ENCODE measurements around the gene CDC26.

DNA sequence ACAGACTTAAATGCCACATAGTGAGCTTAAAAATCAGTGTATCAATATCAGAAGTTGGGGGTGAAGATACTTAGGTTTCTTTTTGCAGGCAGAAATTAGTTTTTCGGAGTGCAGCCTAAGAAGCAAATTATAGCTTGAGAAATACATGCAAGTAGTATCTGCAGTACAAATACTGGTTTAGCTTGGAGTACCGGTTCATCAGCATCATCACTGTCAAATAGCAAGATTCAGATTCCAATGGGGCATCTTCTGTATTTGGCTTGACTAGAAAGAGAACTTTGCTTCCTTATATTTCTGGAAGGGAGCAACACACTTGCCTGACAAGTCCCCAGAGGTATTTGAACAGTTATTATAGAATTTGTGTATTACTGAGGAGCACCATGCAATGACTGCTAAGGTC lies 34.2 kb downstream of the CDC26 start:
- TF ChIP-seq, protein P1, sequence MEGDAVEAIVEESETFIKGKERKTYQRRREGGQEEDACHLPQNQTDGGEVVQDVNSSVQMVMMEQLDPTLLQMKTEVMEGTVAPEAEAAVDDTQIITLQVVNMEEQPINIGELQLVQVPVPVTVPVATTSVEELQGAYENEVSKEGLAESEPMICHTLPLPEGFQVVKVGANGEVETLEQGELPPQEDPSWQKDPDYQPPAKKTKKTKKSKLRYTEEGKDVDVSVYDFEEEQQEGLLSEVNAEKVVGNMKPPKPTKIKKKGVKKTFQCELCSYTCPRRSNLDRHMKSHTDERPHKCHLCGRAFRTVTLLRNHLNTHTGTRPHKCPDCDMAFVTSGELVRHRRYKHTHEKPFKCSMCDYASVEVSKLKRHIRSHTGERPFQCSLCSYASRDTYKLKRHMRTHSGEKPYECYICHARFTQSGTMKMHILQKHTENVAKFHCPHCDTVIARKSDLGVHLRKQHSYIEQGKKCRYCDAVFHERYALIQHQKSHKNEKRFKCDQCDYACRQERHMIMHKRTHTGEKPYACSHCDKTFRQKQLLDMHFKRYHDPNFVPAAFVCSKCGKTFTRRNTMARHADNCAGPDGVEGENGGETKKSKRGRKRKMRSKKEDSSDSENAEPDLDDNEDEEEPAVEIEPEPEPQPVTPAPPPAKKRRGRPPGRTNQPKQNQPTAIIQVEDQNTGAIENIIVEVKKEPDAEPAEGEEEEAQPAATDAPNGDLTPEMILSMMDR (IDR thresholded peaks at IDR 0.05; ENCODE audit: low read length) = no peak
- no peak for TF ChIP-seq EZH2phosphoT487 (IDR thresholded peaks at IDR 0.05; ENCODE audit: low read length)
